Mesothelial cell of epicardium (in vitro differentiated cells): ENCODE results near the gene P3H4. TPM values are rescaled to one million over a fixed set of nuclear protein-coding genes. Genes with fewer than 3 reads are reported as not detected.
A peak's percentile ranks its signal among the peaks of the same experiment; 100 is the strongest.

ENCODE experiments used
- DNase-seq, 2 experiments: peaks; one replicate each; pipeline ENCODE4 v3.0.0; 2021; ENCODE audit warnings: low spot score in 2 of 2; ENCODE audit not compliant: unreplicated experiment in 2 of 2
- H3K27ac Mint-ChIP-seq: 2 replicates; pipeline ENCODE4 v1.8.0; 2021; ENCODE audit warnings: mixed read lengths
- H3K27me3 Mint-ChIP-seq: 2 replicates; pipeline ENCODE4 v1.8.0; 2021; ENCODE audit warnings: low read depth, mixed read lengths
- H3K36me3 Mint-ChIP-seq: 2 replicates; pipeline ENCODE4 v1.8.0; 2021; ENCODE audit warnings: mixed read lengths
- H3K4me1 Mint-ChIP-seq: 2 replicates; pipeline ENCODE4 v1.8.0; 2021; ENCODE audit warnings: mixed read lengths
- H3K4me3 Mint-ChIP-seq: 2 replicates; pipeline ENCODE4 v1.8.0; 2021; ENCODE audit warnings: mild to moderate bottlenecking, moderate library complexity, mixed read lengths
- H3K9me3 Mint-ChIP-seq: 2 replicates; pipeline ENCODE4 v1.8.0; 2021; ENCODE audit warnings: mixed read lengths
- CTCF ChIP-seq: fragments of 200-600 bp; sonication (generic); IDR thresholded peaks from one replicate; pipeline ENCODE4 v1.5.0; 2021; ENCODE audit warnings: antibody characterized with exemption; ENCODE audit not compliant: unreplicated experiment
- total RNA-seq: library from RNA; stranded (reverse); gene quantifications from 3 replicates; pipeline ENCODE4 v1.2.1, GENCODE V29; 2021

P3H4 gene
- total RNA-seq, 1 donor from 2014 or later: 61.0 TPM

- Mint-ChIP-seq H3K36me3 (peaks cover 11% of the 10 kb centered on the region), H3K27me3 (no peaks in the 10 kb centered on the region), H3K9me3 (no peaks in the 10 kb centered on the region), H3K4me1 (peaks cover 20% of the 10 kb centered on the region), H3K4me3 (no peak overlapping the region), H3K27ac (no peak overlapping the region)
- no peak for TF ChIP-seq CTCF
- DNase-seq: no peak
These were observed 8.4 kb downstream of the P3H4 start for GRCh38 chr17:41803049-41804020.

- H3K36me3 Mint-ChIP-seq: peaks cover 8% of the 10 kb centered on the region
- H3K27ac Mint-ChIP-seq: peak overlapping the region; percentile 94
- peak overlapping the region; percentile 50 for H3K4me3 Mint-ChIP-seq
- no peaks in the 10 kb centered on the region for H3K27me3 Mint-ChIP-seq
- peak; percentile 78 to 93 for DNase-seq
- peak; percentile 98 for TF ChIP-seq CTCF
- no peaks in the 10 kb centered on the region for H3K9me3 Mint-ChIP-seq
- H3K4me1 Mint-ChIP-seq: peaks cover 20% of the 10 kb centered on the region
These were observed 10.1 kb downstream of the P3H4 start for GRCh38 chr17:41801374-41802271.

- Mint-ChIP-seq H3K4me3 (peak overlapping the region; percentile 51), H3K36me3 (peaks cover 8% of the 10 kb centered on the region), H3K4me1 (peaks cover 20% of the 10 kb centered on the region), H3K27ac (peak overlapping the region; percentile 94), H3K9me3 (no peaks in the 10 kb centered on the region), H3K27me3 (no peaks in the 10 kb centered on the region)
- TF ChIP-seq CTCF: no peak
- peak; percentile 48 to 67 for DNase-seq
These were observed 11.0 kb downstream of the P3H4 start for GRCh38 chr17:41800601-41801373.

- Mint-ChIP-seq H3K4me1 (peaks cover 21% of the 10 kb centered on the region), H3K27ac (peak overlapping the region; percentile 68), H3K36me3 (peaks cover 4% of the 10 kb centered on the region), H3K4me3 (no peak overlapping the region), H3K27me3 (no peaks in the 10 kb centered on the region), H3K9me3 (no peaks in the 10 kb centered on the region)
- no peak for DNase-seq
- no peak for TF ChIP-seq CTCF
These were observed 12.4 kb downstream of the P3H4 start for GRCh38 chr17:41799366-41799765.

- Mint-ChIP-seq H3K9me3 (no peaks in the 10 kb centered on the region), H3K4me3 (no peak overlapping the region), H3K36me3 (peaks cover 2% of the 10 kb centered on the region), H3K27ac (peak overlapping the region; percentile 34), H3K4me1 (peaks cover 40% of the 10 kb centered on the region), H3K27me3 (no peaks in the 10 kb centered on the region)
- TF ChIP-seq CTCF: no peak
- no peak for DNase-seq
These were observed 14.4 kb downstream of the P3H4 start for GRCh38 chr17:41797377-41797776.
